Smooth muscle cell (in vitro differentiated cells): Measurements from ENCODE around the gene EDAR. TPM values are rescaled to one million over a fixed set of nuclear protein-coding genes. Genes with fewer than 3 reads are reported as not detected.

Experiments used
- DNase-seq: peaks from one replicate; lab custom pipeline; 2025; ENCODE audit not compliant: unreplicated experiment; lab: John Stamatoyannopoulos, UW
- H2AFZ ChIP-seq: fragments of 200-600 bp; sonication (generic); 2 replicates; pipeline ENCODE4 v1.6.0; 2016; ENCODE audit warnings: antibody characterized with exemption, low read depth, mild to moderate bottlenecking
- H3F3A ChIP-seq: fragments of 200-600 bp; sonication (generic); 2 replicates; pipeline ENCODE4 v1.6.0; 2017; ENCODE audit warnings: antibody characterized with exemption, low read depth
- H3K27ac ChIP-seq: fragments of 200-600 bp; sonication (generic); 2 replicates; pipeline ENCODE4 v1.5.1; 2016; ENCODE audit warnings: low read depth, mild to moderate bottlenecking
- H3K27me3 ChIP-seq: fragments of 200-600 bp; sonication (generic); 2 replicates; pipeline ENCODE4 v1.6.1; 2016; ENCODE audit warnings: low read depth, mild to moderate bottlenecking
- H3K36me3 ChIP-seq: fragments of 200-600 bp; sonication (generic); 2 replicates; pipeline ENCODE4 v1.5.1; 2016; ENCODE audit warnings: low read depth
- H3K4me1 ChIP-seq: fragments of 200-600 bp; sonication (generic); 2 replicates; pipeline ENCODE4 v1.5.1; 2016; ENCODE audit warnings: low read depth
- H3K4me2 ChIP-seq: fragments of 200-600 bp; sonication (generic); 2 replicates; pipeline ENCODE4 v1.6.0; 2016; ENCODE audit warnings: mild to moderate bottlenecking
- H3K4me3 ChIP-seq: fragments of 200-600 bp; sonication (generic); 2 replicates; pipeline ENCODE4 v1.5.1; 2016; ENCODE audit warnings: mild to moderate bottlenecking
- H3K79me2 ChIP-seq: fragments of 200-600 bp; sonication (generic); 2 replicates; pipeline ENCODE4 v1.6.0; 2016; ENCODE audit warnings: low read depth, mild to moderate bottlenecking
- H3K9ac ChIP-seq: fragments of 200-600 bp; sonication (generic); 2 replicates; pipeline ENCODE4 v1.6.0; 2016; ENCODE audit warnings: low read depth
- H3K9me3 ChIP-seq: fragments of 200-600 bp; sonication (generic); replicated peaks from 2 replicates; pipeline ENCODE4 v1.5.1; 2016; ENCODE audit warnings: low read depth
- H4K20me1 ChIP-seq: fragments of 200-600 bp; sonication (generic); 2 replicates; pipeline ENCODE4 v1.6.0; 2016; ENCODE audit warnings: low read depth
- WGBS: methylation state at CpG from one replicate; pipeline ENCODE4 v1.1.7; 2016; ENCODE audit warnings: low lambda C conversion rate; 5-methylcytosine and 5-hydroxymethylcytosine counted together
- polyA plus RNA-seq: library from polyadenylated mRNA; unstranded; fragments of >200 nt; fragmentation: Nextera tagmentation; extraction: Ambion mirVana; gene quantifications from 2 replicates; pipeline ENCODE4 v1.2.1, GENCODE V29; 2016
- total RNA-seq: library from RNA; depleted of rRNA; stranded (reverse); fragments of >200 nt; gene quantifications from 2 replicates; pipeline ENCODE4 v1.2.3, GENCODE V29; 2014
- TF ChIP-seq, protein P1 (sequence below): fragments of 200-600 bp; sonication (generic); IDR thresholded peaks from 2 replicates; pipeline ENCODE4 v1.5.1; 2017; ENCODE audit warnings: borderline replicate concordance, mild to moderate bottlenecking, antibody characterized with exemption; ENCODE audit not compliant: insufficient read depth, poor library complexity, severe bottlenecking

The EDAR gene
- total and polyA plus RNA-seq, 2 experiments from 2014 or later = 0.09 TPM; not detected in 1

DNA sequence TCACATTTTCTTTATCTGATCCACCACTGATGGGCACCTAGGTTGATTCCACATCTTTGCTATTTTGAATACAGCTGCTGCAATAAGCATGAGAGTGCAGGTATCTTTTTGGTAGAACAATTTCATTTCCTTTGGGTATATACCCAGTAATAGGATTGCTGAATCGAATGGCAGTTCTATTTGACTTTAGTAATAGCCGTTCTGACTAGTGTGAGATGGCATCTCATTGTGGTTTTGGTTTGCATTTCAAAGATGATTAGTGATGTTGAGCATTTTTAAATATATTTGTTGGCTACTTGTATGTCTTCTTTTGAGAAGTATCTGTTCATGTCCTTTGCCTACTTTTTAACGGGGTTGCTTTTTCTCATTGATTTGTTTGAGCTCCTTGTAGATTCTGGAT lies 130.1 kb downstream of the EDAR start:
- no peak overlapping the region for H3K27ac ChIP-seq
- H2AFZ ChIP-seq = no peak overlapping the region
- H3K9ac ChIP-seq = no peak overlapping the region
- H4K20me1 ChIP-seq = no peaks in the 10 kb centered on the region
- no peaks in the 10 kb centered on the region for H3K79me2 ChIP-seq
- TF ChIP-seq, protein P1, sequence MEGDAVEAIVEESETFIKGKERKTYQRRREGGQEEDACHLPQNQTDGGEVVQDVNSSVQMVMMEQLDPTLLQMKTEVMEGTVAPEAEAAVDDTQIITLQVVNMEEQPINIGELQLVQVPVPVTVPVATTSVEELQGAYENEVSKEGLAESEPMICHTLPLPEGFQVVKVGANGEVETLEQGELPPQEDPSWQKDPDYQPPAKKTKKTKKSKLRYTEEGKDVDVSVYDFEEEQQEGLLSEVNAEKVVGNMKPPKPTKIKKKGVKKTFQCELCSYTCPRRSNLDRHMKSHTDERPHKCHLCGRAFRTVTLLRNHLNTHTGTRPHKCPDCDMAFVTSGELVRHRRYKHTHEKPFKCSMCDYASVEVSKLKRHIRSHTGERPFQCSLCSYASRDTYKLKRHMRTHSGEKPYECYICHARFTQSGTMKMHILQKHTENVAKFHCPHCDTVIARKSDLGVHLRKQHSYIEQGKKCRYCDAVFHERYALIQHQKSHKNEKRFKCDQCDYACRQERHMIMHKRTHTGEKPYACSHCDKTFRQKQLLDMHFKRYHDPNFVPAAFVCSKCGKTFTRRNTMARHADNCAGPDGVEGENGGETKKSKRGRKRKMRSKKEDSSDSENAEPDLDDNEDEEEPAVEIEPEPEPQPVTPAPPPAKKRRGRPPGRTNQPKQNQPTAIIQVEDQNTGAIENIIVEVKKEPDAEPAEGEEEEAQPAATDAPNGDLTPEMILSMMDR = no peak
- WGBS = 73% methylated on average over 3 of the region's 3 CpGs
- H3K4me2 ChIP-seq = no peak overlapping the region
- H3K4me3 ChIP-seq = no peak overlapping the region
- DNase-seq = no peak
- no peaks in the 10 kb centered on the region for H3K9me3 ChIP-seq
- H3K27me3 ChIP-seq = no peaks in the 10 kb centered on the region
- no peaks in the 10 kb centered on the region for H3K36me3 ChIP-seq
- H3K4me1 ChIP-seq = no peaks in the 10 kb centered on the region
- no peaks in the 10 kb centered on the region for H3F3A ChIP-seq

DNA sequence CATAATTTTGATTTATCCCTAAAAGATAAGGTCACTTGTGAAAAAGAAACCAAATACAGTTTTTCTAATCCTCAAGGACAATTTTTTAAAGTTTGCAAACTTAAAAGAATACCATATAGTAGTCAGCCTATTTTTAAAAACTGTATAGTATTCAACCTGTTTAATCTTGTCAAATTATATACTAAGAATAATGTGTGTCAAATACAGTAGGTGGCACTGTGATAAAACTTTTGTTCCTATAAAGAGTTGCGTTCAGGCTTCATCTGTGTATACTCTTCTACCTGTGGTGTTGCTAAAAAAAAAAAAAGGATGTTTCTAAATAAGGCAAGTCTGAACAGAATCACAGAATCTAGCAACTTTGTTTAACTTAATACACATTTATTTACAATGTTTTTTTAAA lies 133.8 kb downstream of the EDAR start:
- Histone ChIP-seq H3K36me3 (no peaks in the 10 kb centered on the region), H2AFZ (no peak overlapping the region), H3K4me1 (no peaks in the 10 kb centered on the region), H3K4me3 (no peak overlapping the region), H3K79me2 (no peaks in the 10 kb centered on the region), H3K9me3 (no peaks in the 10 kb centered on the region), H3F3A (no peaks in the 10 kb centered on the region), H3K27ac (no peak overlapping the region), H3K9ac (no peak overlapping the region), H3K27me3 (no peaks in the 10 kb centered on the region), H3K4me2 (no peak overlapping the region), H4K20me1 (no peaks in the 10 kb centered on the region)
- TF ChIP-seq, protein P1 = peak; percentile 18
- DNase-seq = no peak
- WGBS = 85% methylated on average over 1 of the region's 1 CpG

DNA sequence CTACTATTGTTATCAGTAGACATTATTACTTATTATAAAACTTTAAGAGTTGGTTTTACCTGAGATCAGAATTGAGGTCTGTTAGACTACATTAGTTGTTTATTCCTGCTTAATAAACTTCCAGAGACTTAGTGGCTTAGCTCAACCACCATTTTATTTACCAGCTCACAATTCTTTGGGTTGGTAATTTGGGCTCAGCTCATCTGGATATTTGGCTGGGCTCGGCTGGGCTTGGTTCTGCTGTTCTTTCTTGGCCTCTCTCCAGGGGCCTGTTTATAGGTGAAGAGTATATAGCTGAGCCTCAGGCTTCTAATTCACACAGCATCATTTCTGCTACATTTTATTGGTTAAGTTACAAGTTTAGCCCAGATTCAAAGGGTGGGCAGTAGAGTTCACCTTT lies 134.5 kb downstream of the EDAR start:
- 96% methylated on average over 1 of the region's 1 CpG for WGBS
- no peak overlapping the region for H2AFZ ChIP-seq
- no peaks in the 10 kb centered on the region for H4K20me1 ChIP-seq
- TF ChIP-seq, protein P1 = no peak
- no peaks in the 10 kb centered on the region for H3K36me3 ChIP-seq
- H3K9me3 ChIP-seq = no peaks in the 10 kb centered on the region
- DNase-seq = no peak
- no peaks in the 10 kb centered on the region for H3K27me3 ChIP-seq
- H3K4me1 ChIP-seq = no peaks in the 10 kb centered on the region
- H3K9ac ChIP-seq = no peak overlapping the region
- H3K4me2 ChIP-seq = no peak overlapping the region
- no peaks in the 10 kb centered on the region for H3K79me2 ChIP-seq
- H3K27ac ChIP-seq = no peak overlapping the region
- no peak overlapping the region for H3K4me3 ChIP-seq
- H3F3A ChIP-seq = no peaks in the 10 kb centered on the region

DNA sequence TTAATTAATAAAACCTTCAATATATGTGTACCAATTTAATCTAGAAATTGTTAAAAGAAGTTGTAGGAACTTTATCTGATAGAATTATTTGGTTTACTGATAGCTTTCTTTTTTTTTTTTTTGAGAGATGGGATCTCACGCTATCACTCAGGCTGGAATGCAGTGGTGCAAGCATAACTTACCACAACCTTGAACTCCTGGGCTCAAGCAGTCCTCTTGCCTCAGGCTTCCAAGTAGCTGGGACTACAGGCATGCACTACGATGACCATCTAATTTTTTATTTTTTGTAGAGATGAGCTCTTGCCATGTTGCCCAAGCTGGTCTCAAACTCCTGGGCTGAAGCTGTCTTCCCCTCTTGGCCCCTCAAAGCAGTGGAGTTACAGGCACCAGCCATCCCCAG lies 135.6 kb downstream of the EDAR start:
- H3K36me3 ChIP-seq = no peaks in the 10 kb centered on the region
- H3K27ac ChIP-seq = no peak overlapping the region
- no peak overlapping the region for H3K4me2 ChIP-seq
- H3K4me3 ChIP-seq = no peak overlapping the region
- no peaks in the 10 kb centered on the region for H3K4me1 ChIP-seq
- H2AFZ ChIP-seq = no peak overlapping the region
- H3K9me3 ChIP-seq = no peaks in the 10 kb centered on the region
- no peaks in the 10 kb centered on the region for H3K27me3 ChIP-seq
- WGBS = 62% methylated on average over 2 of the region's 2 CpGs
- no peaks in the 10 kb centered on the region for H3F3A ChIP-seq
- H4K20me1 ChIP-seq = no peaks in the 10 kb centered on the region
- TF ChIP-seq, protein P1 = no peak
- no peaks in the 10 kb centered on the region for H3K79me2 ChIP-seq
- DNase-seq = no peak
- H3K9ac ChIP-seq = no peak overlapping the region
